GM18873 (cell line): Measurements from ENCODE around the gene TRABD2A.

Experiments used
- ATAC-seq: cut with Tn5 transposase; IDR thresholded peaks from one replicate; pipeline ENCODE4 v1.9.1; 2021; ENCODE audit warnings: mild to moderate bottlenecking, moderate library complexity, moderate number of reproducible peaks; ENCODE audit not compliant: unreplicated experiment, low FRiP score

The TRABD2A gene

GRCh38 chr2:84905181-84906107, 24.6 kb upstream of the TRABD2A start, which contains the start of gene TMSB10:
TMSB10 (plus strand) TSS chr2:84905656.
- peak; percentile 58 for ATAC-seq

- no peak for ATAC-seq
Observed at GRCh38 chr2:84904717-84905174, 23.9 kb upstream of the TRABD2A start.

- no peak for ATAC-seq
Observed at GRCh38 chr2:84904151-84904550, 23.3 kb upstream of the TRABD2A start.

GRCh38 chr2:84902526-84902925, 21.6 kb upstream of the TRABD2A start:
- ATAC-seq: no peak

- no peak for ATAC-seq
Observed at GRCh38 chr2:84901593-84902120, 20.8 kb upstream of the TRABD2A start.

- no peak for ATAC-seq
Observed at GRCh38 chr2:84900971-84901370, 20.1 kb upstream of the TRABD2A start.

- no peak for ATAC-seq
Observed at GRCh38 chr2:84899304-84900204, 18.7 kb upstream of the TRABD2A start.

- no peak for ATAC-seq
Observed at GRCh38 chr2:84897773-84898172, 16.9 kb upstream of the TRABD2A start.

GRCh38 chr2:84896567-84896966, 15.7 kb upstream of the TRABD2A start:
- ATAC-seq: no peak

GRCh38 chr2:84894758-84895520, 14.1 kb upstream of the TRABD2A start:
- no peak for ATAC-seq

GRCh38 chr2:84894131-84894586, 13.3 kb upstream of the TRABD2A start:
- no peak for ATAC-seq

GRCh38 chr2:84891355-84892010, 10.6 kb upstream of the TRABD2A start:
- ATAC-seq: no peak

- ATAC-seq: no peak
Observed at GRCh38 chr2:84889332-84889731, 8.4 kb upstream of the TRABD2A start.

- ATAC-seq: peak; percentile 95
Observed at GRCh38 chr2:84888401-84889276, 7.8 kb upstream of the TRABD2A start.

GRCh38 chr2:84886791-84887190, 5.9 kb upstream of the TRABD2A start:
- ATAC-seq: no peak

- no peak for ATAC-seq
Observed at GRCh38 chr2:84885111-84885510, 4.2 kb upstream of the TRABD2A start.

- ATAC-seq: no peak
Observed at GRCh38 chr2:84884449-84884848, 3.6 kb upstream of the TRABD2A start.

GRCh38 chr2:84882775-84883550, 2.1 kb upstream of the TRABD2A start:
- ATAC-seq: no peak
